OCI-LY7 (cell line): ENCODE data around the gene EHD4.

Experiments used
- CTCF ChIP-seq: fragments of 200-600 bp; sonication (generic); conservative IDR thresholded peaks from 2 replicates; pipeline ENCODE4 v1.5.1; 2014; ENCODE audit warnings: mild to moderate bottlenecking, antibody characterized with exemption, low read length, moderate library complexity, mixed read lengths
- EZH2phosphoT487 ChIP-seq: fragments of 200-600 bp; sonication (generic); IDR thresholded peaks from 2 replicates; pipeline ENCODE4 v1.6.1; 2018; ENCODE audit warnings: low read depth, borderline replicate concordance, mild to moderate bottlenecking, mixed run types, antibody characterized with exemption, low read length, moderate library complexity, mixed read lengths

DNA sequence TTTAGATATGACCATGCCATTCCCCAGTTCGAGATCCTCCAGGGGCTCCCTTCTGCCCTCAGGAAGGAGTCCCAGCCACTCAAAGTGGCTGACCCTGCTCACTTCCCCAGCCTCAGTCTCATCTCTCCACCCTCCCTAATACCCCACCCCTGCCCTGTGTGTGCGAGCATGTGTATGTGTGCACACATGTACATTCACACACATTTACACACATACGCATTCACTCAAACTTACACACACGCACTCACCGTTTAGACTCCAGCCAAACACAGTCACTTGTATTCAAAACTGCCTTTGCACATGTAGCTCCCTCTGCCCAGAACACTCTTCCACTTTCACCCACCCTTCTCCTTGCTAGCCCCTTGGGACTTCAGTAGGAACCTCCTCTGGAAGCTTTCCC lies 37.1 kb upstream of the EHD4 start:
- no peak for TF ChIP-seq CTCF
- TF ChIP-seq EZH2phosphoT487, result no peak
